ENCODE results near the gene RAB11FIP3.
A peak's percentile ranks its signal among the peaks of the same experiment; 100 is the strongest.

RAB11FIP3 gene

DNA sequence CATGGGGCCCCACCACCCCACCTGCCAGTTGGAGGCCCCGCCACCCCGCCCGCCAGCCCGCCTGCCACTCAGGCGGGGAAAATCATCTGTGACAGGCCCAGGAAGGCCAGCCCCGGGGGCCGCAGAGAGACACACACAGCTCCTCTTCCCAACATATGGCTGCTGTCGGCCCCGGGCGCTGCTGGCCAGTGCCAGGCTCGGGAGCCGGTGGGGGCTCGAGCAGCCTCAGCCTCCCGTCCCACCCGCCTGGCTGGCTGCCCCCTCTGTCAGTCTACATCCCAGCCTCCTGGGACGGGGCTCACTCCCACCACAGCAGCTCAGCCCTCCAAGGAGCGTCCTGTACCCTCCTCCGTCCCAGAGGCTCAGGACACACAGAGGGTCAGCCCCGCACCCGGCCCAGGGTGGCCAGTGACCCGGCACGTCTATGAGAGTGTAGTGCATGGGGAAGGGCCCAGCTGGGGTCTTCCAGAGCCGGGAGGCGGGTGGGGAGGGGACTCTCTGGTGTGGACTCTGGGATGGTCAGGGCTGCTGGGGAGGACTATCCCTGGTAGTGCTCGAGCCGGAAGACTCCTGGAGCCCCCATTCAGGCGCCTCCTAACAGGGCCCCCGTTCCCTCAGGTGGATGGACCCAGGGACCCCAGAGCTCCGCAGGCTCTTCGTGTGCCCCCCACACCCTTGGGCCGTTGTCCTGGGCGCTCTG lies 131.2 kb downstream of the RAB11FIP3 start:
- DNase-seq, result no peak

DNA sequence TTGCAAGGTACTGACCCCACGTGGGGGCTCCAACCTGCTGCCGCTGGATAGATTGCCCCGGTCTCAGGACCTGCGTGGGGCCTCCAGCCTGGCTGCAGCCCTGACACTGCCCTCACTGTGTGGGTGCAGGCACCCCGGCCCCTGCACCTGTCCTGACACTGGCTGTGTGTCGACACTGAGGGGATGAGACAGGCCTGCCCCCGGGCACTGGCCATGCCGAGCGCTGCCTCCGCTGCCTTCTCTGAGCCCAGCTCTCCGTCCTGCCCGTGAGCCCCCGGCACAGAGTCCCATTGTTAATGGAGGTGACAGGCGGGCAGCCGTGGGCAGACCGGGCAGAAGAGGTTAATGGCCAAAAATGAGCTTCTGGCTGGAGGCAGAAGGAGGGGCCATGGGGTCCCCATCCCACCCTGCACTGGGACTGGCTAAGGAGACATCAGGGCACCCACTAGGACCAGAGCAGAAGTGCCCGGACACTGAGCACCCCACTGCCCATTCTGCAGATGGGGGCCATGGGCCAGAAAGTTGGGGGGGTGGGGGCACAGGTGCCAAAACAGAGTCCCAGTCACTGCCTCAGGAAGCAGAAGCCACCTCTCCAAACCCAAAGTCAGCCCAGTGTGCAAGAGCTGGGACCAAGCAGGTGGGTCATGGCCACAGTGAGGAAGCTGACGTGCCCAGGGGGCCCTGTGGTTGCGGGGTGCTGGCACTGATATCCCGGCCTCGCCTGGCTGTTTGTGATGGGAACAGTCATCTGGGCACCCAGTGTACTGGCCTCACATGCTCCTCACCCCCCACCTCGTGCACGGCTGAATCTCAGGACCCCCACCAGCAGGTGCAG lies 132.2 kb downstream of the RAB11FIP3 start:
- DNase-seq, result no peak

DNA sequence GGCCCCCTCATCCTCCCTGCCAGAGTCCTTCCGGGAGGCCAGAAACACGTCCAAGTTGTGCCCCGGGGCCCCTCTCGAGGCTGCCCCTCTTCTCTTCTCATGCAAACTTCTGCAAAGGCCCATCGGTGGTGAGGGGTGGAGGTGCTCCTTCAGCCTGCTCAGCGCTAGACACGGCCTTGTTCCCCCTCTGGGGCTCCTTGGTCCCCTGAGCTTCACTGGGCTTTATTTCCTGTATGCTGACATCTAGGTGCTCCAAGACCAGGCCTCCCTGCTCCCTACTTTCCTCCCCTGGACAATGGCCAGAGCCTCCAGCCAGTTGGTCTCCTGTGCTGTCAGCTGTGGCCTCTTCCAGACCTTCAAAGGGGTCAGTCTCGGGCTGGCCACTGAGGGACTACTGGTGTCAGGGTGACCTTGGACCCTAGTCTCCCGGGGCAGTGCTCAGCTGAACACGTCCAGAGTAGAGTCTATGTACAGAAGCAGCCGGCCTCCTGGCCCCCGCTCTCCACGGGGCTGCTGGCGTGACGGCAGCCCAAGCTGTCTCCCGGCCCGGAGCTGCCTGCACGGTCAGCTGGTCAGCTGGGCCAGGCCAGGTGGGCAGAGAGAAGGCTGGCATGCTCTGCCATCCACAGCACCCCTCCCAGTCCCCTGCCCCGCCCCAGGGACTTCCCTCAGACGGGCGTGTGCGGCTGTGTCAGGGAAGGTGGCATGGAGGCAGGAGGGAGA lies 133.0 kb downstream of the RAB11FIP3 start:
- DNase-seq, result no peak

DNA sequence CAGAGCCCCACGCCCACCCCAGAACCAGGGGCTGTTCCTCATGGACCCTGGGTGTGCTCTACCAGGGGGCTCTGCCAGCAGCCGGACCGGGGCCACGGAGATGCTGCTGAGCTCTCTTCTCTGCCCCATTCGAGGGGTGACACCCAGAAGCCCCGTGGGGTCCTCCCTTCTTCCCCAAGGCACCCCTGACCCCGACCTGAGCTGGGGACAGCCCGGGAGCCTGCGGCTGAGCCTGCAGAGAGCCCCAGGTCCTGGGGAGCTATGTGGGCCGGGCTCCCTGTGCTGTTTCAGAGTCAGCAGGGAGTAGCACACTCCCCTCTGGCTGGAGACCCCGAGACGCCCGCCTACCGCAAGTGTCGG lies 133.6 kb downstream of the RAB11FIP3 start:
- DNase-seq, result no peak

DNA sequence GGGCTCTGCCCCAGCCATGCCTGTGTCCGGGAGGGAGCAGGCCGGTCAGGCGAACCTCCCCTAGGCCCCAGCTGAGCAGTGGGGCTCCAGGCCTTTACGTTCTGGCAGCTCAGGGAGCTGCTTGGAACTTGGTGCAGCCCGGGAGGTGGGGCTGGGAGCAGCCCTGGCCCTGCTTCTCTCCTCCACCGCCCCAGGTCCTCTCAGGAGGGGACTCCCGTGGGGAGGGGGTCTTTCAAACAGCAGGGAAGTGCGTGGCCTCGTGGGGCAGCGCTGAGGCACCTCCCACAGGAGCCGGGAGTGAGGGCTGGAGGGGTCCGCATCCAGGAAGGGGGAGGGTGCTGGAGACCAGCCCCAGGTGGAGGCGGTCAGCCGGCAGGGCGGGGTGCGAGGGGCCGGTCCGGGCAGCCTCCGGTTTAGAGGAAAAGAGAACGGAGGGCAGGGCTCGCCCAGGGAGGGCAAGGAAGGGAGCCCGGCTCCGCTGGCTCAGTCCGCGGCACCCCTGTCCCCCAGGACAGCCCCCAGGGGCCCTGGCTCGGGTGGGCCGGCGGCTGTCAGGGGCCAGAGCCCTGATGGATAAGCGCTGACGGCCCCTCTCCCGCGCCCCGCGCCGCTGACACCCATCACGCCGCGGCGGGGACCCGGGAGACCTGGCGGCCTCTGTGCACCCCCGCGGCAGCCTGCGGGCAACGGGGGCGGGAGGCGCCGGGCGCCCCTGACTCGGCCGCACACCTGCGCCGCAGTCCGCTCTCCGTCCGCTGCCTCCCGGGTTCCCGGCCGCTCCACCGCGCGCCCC lies 134.2 kb downstream of the RAB11FIP3 start:
- no peak for DNase-seq

DNA sequence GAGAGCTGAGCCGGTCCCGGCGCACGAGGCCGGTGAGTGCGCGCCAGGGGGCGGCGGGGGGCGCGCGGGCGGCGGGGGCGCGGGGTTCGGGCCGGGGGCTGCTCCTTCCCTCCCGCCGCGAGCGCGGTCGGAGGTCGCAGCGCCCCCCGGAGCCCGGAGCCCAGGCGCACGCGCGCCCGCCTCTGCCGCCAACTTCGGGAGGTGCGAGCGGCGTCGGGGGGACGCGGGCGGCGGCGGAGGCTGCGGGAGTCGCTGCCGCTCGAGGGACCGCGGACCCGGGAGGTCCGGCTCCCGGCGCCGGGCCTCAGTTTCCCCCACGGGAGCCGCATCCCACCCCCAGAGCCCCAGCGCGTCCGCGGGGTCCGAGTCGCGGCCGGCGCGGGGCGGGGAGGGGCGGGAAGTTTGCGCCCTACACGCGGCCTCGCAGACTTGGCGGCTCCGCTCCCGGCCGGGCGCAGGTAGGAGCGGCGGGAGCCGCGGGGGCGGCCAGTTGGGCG lies 134.8 kb downstream of the RAB11FIP3 start, which contains the start of gene PRR35:
Gene PRR35 (plus strand): TSS at position 191 of the 497 bp plus-strand sequence. CDS start 2,901 bp downstream, outside the sequence.
- no peak for DNase-seq

DNA sequence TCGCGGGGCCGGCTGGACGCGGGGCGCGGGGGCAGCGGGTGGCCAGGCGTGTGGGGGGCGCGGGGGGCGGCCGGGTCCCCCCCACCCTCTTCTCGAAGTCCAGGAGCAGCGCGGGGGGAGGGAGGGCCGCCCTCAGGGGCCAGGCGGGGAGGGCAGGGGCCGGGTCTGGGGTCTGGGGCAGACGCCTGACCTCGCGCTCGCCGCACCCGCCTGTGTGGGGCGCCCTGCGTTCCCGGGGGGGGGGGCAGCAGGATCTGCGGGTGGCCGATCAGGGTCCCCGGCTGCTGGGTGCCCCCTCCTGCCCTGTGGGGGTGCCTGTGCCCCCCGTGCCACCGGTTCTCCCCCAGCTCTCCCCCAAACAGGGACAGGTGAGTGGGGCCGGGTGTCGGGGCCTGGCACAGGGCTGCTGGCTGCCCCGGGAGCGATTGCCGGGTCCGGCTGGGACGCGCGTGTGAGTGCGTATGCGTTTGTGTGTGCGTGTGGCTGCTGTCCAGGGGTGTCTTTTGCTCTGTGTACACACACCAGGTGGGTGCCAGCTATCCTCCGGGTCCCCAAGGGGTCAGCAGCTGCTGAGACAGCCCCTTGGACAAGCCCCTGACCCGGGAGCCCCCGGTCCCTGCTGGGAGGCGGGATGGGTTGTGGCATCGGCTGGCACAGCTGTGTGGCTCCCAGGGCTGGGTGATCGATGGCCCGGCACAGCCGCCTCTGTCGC lies 135.4 kb downstream of the RAB11FIP3 start:
- DNase-seq, result no peak

DNA sequence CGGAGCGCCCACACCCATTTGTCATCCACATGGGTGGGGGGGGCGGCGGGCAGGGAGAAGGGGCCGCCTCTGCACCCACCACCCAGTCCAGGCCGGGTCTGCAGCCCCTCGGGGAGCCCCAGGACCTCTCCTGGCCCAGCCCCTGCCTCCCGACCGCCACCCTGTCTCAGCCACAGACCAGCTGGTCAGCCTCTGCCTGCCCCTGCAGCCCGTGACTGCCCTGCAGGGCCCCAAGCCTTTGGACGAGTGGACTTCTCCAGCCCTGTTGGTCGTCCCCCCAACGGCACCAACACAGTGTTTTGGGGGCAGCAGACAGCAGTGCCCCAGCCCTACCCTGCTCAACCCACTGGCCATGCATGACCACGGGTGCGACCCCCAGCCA lies 136.0 kb downstream of the RAB11FIP3 start:
- DNase-seq, result no peak

DNA sequence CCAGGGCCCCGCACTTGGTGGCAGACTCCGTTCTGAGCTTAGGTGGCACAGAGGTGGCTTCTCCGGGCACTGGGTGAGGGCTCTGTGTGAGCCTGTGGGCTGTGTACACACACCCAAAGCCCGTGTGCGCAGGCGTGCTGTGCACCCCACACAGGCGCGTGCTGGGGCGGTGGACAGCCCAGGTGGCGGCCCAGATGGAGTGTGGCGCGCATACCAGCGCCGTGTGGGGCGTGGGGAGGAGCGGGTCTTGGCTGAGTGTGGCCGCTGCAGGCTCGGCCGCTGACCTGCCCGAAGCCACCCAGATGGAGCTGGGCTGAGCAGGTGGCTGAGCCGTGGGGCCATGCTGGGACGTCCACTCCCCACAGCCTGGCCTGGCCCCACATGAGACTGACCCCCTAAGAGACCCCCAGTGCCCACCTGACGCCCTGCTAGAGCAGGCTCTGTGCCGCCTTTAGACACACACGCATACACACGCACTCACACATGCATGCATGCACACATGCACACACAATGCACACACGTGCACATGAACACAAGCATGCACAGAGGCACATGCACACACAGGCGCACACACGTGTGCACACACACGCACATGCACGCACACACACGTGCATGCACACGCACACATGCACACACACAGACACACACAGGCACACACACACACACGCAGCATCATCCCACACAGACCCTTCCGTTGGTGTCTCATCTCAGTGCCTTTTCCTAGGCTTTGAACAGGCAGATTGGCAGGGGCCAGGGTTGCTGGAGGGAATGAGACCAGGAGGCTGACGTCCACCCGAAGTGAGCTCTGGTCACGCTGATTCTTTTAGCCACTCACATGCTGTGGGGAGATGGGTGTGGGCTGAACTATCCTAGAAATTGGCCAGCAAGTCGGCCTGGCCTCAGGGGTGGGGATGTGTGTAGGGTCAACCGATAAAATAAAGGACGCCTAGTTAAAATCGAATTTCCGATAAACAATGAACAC lies 136.8 kb downstream of the RAB11FIP3 start:
- DNase-seq, result no peak

DNA sequence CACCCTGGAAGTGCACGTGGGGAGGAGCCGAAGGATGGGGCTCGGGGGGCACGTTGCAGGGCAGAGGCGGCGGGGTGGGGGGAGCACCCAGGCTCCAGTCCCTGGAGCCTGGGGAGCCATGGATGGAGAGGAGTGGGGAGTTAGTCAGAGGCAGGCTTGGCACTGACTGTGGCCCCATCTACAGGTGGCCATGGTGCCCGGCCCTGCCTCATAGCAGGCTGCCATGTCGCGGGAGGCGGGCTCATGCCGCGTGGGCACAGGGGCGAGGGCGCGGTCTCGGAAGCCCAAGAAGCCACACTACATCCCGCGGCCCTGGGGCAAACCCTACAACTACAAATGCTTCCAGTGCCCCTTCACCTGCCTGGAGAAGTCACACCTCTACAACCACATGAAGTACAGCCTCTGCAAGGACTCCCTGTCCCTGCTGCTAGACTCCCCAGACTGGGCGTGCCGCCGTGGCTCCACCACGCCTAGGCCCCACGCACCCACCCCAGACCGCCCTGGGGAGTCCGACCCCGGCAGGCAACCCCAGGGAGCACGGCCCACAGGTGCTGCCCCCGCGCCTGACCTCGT lies 137.7 kb downstream of the RAB11FIP3 start:
- no peak for DNase-seq

DNA sequence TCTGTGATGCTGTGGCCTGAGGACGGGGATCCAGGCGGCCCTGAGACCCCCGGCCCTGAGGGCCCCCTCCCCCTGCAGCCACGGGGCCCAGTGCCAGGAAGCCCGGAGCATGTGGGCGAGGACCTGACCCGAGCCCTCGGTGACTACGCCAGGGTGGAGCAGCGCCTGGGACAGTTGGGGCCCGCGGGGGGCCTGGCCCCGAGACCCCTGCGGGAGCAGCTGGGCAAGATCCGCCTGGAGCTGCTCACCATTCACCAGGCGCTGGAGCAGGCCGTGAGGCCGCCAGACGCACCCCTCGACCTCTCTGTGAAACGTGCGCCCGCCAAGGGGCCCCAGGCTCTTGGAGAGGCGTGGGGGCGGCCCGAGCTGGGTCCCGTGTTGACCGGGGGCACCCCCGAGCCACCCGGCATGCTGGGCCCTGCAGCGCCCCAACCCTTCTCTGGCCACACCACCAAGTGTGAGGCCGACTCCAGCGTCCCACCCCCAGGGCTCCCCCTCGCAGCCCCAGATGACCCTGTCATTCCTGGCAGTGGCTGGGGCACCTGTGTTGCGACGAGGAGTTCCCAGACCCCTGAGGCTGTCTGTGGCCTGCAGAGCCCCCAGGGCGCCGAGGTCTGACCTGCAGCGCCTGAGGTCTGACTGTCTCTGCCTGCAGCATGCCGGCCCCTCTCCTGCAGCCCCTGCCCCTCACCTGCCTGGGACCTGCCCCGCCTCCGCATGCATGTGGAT lies 139.4 kb downstream of the RAB11FIP3 start:
- no peak for DNase-seq

DNA sequence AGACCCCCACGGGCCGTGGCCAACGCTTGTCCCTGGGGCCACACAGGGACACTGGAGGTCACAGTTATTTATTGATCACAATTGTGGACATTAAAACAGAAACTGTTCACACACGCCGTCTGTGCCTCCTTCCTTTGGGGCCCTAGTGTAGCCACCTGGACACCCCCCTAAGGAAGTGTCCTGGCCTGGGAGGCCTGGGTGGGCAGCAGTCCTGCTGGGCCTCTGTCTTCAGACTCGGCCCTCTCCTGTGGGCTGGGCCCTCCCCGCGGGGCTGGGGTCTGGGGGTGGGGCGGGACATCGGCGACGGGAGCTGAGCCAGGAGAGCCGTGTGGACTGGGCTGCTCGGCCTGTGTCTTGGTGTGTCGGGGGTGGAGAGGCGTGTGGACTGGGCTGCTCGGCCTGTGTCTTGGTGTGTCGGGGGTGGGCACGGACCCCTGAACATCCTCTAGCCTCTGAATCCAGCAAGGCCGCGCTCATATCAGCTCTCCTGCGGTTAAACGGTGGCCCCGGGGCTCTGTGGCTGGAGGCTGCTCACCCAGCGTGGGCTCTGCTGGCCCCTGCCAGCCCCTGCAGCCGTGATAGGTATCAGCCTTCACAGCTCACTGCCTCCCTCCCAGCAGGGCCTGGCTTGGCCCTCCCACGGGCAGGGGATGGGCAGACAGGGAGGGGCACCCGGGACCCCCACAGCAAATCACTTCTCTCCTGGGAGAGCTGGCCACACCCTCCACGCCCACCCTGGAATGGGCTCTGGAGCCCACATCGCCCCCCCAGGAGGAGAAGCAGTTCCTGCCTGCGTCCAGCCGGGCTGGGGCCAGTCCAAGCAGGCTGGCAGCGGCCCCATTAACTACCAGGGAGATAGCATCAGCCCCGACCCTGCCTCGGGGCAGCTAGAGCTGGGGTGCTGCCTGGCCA lies 140.2 kb downstream of the RAB11FIP3 start:
- DNase-seq, result no peak

DNA sequence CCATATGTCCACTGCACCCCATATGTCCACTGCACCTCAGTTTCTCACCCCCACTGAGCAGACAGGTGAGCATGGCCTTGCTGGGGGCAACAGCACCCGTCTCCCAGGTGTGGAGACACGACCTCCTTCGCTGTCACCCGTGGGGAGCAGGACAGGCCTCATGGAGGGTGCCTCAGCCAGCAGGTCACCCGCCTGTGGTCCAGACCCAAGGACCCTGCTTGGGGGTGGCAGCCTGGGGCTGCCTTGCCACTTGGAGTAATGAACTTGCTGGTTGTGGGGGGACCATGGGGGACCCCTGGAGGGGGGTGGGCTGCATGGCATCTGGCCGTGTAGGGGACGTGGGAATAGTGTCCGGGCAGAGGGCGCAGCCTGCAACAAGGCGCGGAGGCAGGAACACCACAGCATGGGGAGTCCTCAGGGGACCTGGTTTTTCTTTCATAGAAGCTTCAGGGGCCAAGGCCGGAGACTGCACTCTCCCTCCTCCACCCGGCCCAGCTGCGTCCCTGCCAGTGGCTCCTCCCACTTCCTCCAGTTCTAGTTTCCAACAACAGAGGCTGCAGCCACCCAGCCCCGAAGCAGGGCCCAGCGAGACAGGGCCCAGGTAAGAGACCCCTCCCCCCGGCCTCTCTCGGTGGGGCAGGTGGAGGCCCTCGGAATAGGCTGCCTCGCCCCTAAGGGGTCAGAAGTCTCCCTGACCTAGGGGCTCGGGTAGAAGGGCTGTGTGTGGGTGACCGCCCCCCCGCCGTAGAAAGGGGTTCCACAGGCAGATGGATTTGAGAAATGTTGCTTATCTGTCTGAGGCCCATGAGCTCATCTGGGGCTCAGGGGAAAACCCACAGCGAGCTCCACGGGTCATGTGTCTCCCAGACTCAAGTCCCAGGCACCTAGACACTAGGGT lies 141.3 kb downstream of the RAB11FIP3 start, which contains the start of gene NHLRC4:
Gene NHLRC4 (plus strand): TSS at position 531 of the 898 bp plus-strand sequence. CDS start 1,043 bp downstream, outside the sequence.
- peak; percentile 44 for DNase-seq

DNA sequence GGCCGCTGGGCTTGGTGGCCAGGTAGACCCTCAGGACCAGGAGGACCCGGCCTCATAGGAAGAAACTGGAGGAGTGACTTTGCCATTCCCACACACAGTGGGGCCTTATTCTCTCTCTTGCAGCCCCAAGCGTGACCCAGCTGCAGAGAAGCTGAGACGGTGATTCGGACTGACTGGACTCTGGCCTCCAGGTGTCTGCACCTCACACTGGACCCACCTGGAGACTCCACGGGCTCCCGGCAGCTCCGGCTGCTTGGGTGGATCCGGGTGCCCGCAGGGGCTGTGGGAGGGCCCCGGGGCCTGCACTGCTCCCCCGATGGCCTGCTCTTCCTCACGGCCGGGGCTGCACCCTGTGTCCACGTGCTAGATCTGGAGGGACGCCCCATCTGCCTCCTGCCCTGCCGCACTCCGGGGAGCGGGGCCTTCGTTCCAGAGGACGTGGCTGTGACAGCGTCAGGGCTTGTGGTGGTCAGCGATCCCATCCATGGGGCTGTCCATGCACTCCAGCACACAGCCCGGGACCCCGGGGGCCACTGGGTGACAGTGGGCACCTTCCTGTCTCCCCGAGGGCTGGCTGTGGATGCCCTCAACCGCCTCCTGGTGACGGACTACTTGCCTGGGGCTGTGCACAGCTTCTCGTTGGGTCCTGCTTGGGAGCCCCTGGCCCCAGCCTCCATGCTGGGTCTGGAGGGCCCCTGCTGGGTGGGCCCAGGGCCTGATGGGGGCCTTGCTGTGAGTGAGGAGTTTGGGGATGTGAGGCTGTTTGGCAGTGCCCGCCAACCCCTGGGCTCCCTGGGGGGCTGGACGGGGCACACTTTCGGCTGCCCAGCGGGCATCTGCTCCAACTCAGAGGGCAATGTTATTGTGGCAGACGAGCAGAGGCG lies 142.2 kb downstream of the RAB11FIP3 start:
- DNase-seq, result no peak

DNA sequence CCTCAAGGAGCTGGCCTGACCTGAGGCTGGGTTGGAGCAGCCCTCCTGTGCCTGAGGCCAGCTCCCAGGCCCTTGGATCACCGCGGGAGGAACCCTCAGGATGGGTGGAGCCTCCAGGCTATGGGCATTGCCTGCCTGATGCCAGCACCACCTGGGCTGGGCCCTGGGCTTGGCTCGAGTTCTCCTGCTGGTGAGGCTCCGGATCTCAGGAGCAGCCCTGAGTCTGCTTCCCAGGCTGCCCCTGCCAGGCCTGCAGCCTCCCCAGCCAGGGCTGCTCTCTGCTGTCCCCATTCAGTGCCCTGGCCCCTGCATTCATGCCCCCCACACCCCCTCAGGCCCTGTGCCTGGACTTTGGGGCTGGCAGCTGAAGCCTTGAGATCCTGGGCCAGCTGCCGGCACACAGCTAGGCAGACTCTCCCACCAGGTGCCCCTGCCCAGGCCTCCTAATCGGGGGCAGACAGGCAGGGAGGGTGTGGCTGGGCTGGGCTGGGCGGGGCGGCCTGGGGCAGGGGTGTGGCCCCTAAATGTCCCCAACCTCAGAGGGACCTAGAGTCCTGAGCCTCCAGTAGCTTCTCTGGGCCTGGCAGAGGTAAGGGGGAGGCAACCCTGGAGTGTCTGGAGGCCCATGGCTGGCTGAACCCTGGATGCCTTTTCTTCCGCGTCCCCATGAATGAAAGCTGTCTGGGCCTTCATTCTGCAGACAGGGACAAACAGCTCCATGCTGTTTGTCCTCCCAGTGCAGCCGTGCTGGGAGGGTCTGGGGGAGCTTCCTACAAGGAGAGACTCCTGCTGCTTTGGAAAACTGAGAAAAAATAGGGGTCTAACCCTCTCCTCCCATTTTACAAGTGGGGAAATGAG lies 143.2 kb downstream of the RAB11FIP3 start:
- no peak for DNase-seq
